Activated B cell treated with CpG ODN at 0.5 μM for 24 hours (primary cell): ENCODE data around the gene ZNF652. TPM values are rescaled to one million over a fixed set of nuclear protein-coding genes. Genes with fewer than 3 reads are reported as not detected.
"Not testable (repeated sequence)": the region's sequence is repeated elsewhere in the genome, so short reads cannot be mapped to it uniquely, and the experiment has no call there.

Experiments
- ATAC-seq: fragments of 200-7000 bp; cut with Tn5 transposase; one replicate; pipeline ENCODE4 v1.10.0; 2021; ENCODE audit warnings: low read depth, mild to moderate bottlenecking, moderate library complexity
- CTCF ChIA-PET: fragments of 350-600 bp; sonication (Branson Sonifier 250); formaldehyde crosslinking; loops from one replicate; lab custom pipeline; 2021; ENCODE audit warnings: antibody characterized with exemption; lab: Charles Lee
- POLR2A ChIA-PET: fragments of 350-600 bp; sonication (Branson Sonifier 250); formaldehyde crosslinking; loops from one replicate; lab custom pipeline; 2021; ENCODE audit warnings: antibody characterized with exemption; lab: Charles Lee
- DNase-seq: peaks from one replicate; pipeline ENCODE4 v3.0.0; 2022
- H3K27ac Mint-ChIP-seq: one replicate; pipeline ENCODE4 v1.8.0; 2020; ENCODE audit warnings: mixed read lengths
- H3K27me3 Mint-ChIP-seq: one replicate; pipeline ENCODE4 v1.8.0; 2021; ENCODE audit warnings: mixed read lengths
- H3K36me3 Mint-ChIP-seq: one replicate; pipeline ENCODE4 v1.8.0; 2021; ENCODE audit warnings: low read depth, mixed read lengths
- H3K4me1 Mint-ChIP-seq: one replicate; pipeline ENCODE4 v1.8.0; 2021; ENCODE audit warnings: mixed read lengths
- H3K4me3 Mint-ChIP-seq: one replicate; pipeline ENCODE4 v1.8.0; 2020; ENCODE audit warnings: mild to moderate bottlenecking, mixed read lengths
- H3K9me3 Mint-ChIP-seq: one replicate; pipeline ENCODE4 v1.8.0; 2020; ENCODE audit warnings: mixed read lengths
- CTCF ChIP-seq: fragments of 200-600 bp; IDR thresholded peaks from one replicate; pipeline ENCODE4 v1.8.0; 2022; ENCODE audit warnings: antibody characterized with exemption, mild to moderate bottlenecking
- intact Hi-C: fragments of 100-400 bp; cut with micrococcal nuclease; formaldehyde crosslinking; loops from one replicate; pipeline ENCODE4 v1.15.1; 2024
- total RNA-seq: library from RNA; stranded (reverse); gene quantifications from 2 replicates; pipeline ENCODE4 v1.2.3, GENCODE V29; 2022

ZNF652 gene
- total RNA-seq, 1 donor from 2014 or later, result 40.6 TPM

GRCh38 chr17:49280061-49280460 lies 82.0 kb downstream of the ZNF652 start:
- Mint-ChIP-seq H3K27ac (no peak overlapping the region), H3K9me3 (no peaks in the 10 kb centered on the region), H3K36me3 (no peaks in the 10 kb centered on the region), H3K27me3 (peaks cover 2% of the 10 kb centered on the region), H3K4me1 (no peaks in the 10 kb centered on the region), H3K4me3 (no peak overlapping the region)
- DNase-seq (no peak), ATAC-seq (no peak)
- CTCF ChIA-PET, result interaction anchor here (0.8 to 1.0 kb wide), 2 partner anchors 11 to 135 kb away, joined by 3 to 4 read pairs; partner anchors contain the start of gene PHB1
- POLR2A ChIA-PET, result no interaction called here
- no peak for TF ChIP-seq CTCF
- intact Hi-C loops, result no loop called here

- ATAC-seq, result not testable (repeated sequence)
These were observed 82.6 kb downstream of the ZNF652 start for GRCh38 chr17:49279263-49280015.

GRCh38 chr17:49278076-49278475 lies 84.0 kb downstream of the ZNF652 start:
- intact Hi-C loops, result no loop called here
- ChIA-PET POLR2A (no interaction called here), CTCF (no interaction called here)
- Mint-ChIP-seq H3K27ac (no peak overlapping the region), H3K4me1 (no peaks in the 10 kb centered on the region), H3K36me3 (no peaks in the 10 kb centered on the region), H3K9me3 (no peaks in the 10 kb centered on the region), H3K4me3 (no peak overlapping the region), H3K27me3 (peaks cover 2% of the 10 kb centered on the region)
- no peak for DNase-seq
- no peak for TF ChIP-seq CTCF
- no peak for ATAC-seq

More at GRCh38 chr17:49279263-49280015, 82.6 kb downstream of the ZNF652 start:
- H3K27me3 Mint-ChIP-seq, intact Hi-C loops, DNase-seq, H3K27ac Mint-ChIP-seq, H3K4me3 Mint-ChIP-seq, H3K9me3 Mint-ChIP-seq, H3K36me3 Mint-ChIP-seq, H3K4me1 Mint-ChIP-seq, POLR2A ChIA-PET: not testable (repeated sequence)
- CTCF ChIA-PET, result interaction anchor here (0.5 kb wide), 1 partner anchor 413 kb away, joined by 3 read pairs; no protein-coding TSS in a partner anchor

GRCh38 chr17:49277638-49278037 lies 84.4 kb downstream of the ZNF652 start:
- H3K27ac Mint-ChIP-seq, result no peak overlapping the region
- ChIA-PET POLR2A (no interaction called here), CTCF (no interaction called here)
- H3K4me1 Mint-ChIP-seq, result no peaks in the 10 kb centered on the region
- H3K27me3 Mint-ChIP-seq, result peaks cover 2% of the 10 kb centered on the region
- no peak for ATAC-seq
- DNase-seq, result no peak
- intact Hi-C loops, result no loop called here
- H3K9me3 Mint-ChIP-seq, result no peaks in the 10 kb centered on the region
- no peak overlapping the region for H3K4me3 Mint-ChIP-seq
- no peak for TF ChIP-seq CTCF
- no peaks in the 10 kb centered on the region for H3K36me3 Mint-ChIP-seq

- intact Hi-C loops, ATAC-seq, H3K4me1 Mint-ChIP-seq, H3K36me3 Mint-ChIP-seq, H3K4me3 Mint-ChIP-seq, CTCF ChIA-PET, H3K9me3 Mint-ChIP-seq, POLR2A ChIA-PET, H3K27me3 Mint-ChIP-seq, H3K27ac Mint-ChIP-seq, DNase-seq: not testable (repeated sequence)
These were observed 86.1 kb downstream of the ZNF652 start for GRCh38 chr17:49275981-49276380.

GRCh38 chr17:49269356-49269755 lies 92.7 kb downstream of the ZNF652 start:
- DNase-seq (no peak), ATAC-seq (no peak)
- no peak overlapping the region for H3K27ac Mint-ChIP-seq
- no peaks in the 10 kb centered on the region for H3K4me1 Mint-ChIP-seq
- intact Hi-C loops, result no loop called here
- no peak for TF ChIP-seq CTCF
- no peaks in the 10 kb centered on the region for H3K36me3 Mint-ChIP-seq
- H3K9me3 Mint-ChIP-seq, result no peaks in the 10 kb centered on the region
- peaks cover 3% of the 10 kb centered on the region for H3K27me3 Mint-ChIP-seq
- CTCF ChIA-PET, result no interaction called here
- POLR2A ChIA-PET, result no interaction called here
- H3K4me3 Mint-ChIP-seq, result no peak overlapping the region
